Osteoblast (primary cell): Measurements from ENCODE around the gene S100A7. TPM values are rescaled to one million over a fixed set of nuclear protein-coding genes. Genes with fewer than 3 reads are reported as not detected.

ENCODE experiments used
- DNase-seq: peaks from one replicate; pipeline ENCODE4 v3.0.0; 2011; ENCODE audit warnings: low spot score, mixed read lengths; ENCODE audit not compliant: insufficient read length; ENCODE audit errors: missing footprints
- H2AFZ ChIP-seq: 2 replicates; pipeline ENCODE4 v1.6.0; 2011; ENCODE audit warnings: mild to moderate bottlenecking, low read length
- H3K27ac ChIP-seq: 2 replicates; pipeline ENCODE4 v1.5.1; 2011; ENCODE audit warnings: mild to moderate bottlenecking, low read depth, low read length, moderate library complexity
- H3K27me3 ChIP-seq: 2 replicates; pipeline ENCODE4 v1.6.0; 2012; ENCODE audit warnings: mild to moderate bottlenecking, control low read depth, inconsistent platforms, low read length, moderate library complexity; ENCODE audit not compliant: insufficient read depth
- H3K36me3 ChIP-seq: 2 replicates; pipeline ENCODE4 v1.5.1; 2011; ENCODE audit warnings: mild to moderate bottlenecking, low read length, control low read depth, moderate library complexity; ENCODE audit not compliant: insufficient read depth
- H3K4me1 ChIP-seq: 2 replicates; pipeline ENCODE4 v1.5.1; 2011; ENCODE audit warnings: mild to moderate bottlenecking, low read length, control low read depth, moderate library complexity; ENCODE audit not compliant: insufficient read depth
- H3K4me2 ChIP-seq: 2 replicates; pipeline ENCODE4 v1.6.0; 2011; ENCODE audit warnings: mild to moderate bottlenecking, low read length; ENCODE audit not compliant: insufficient read depth
- H3K4me3 ChIP-seq: fragments of 200-600 bp; sonication (generic); 3 replicates; pipeline ENCODE4 v1.5.1; 2012; ENCODE audit warnings: mild to moderate bottlenecking, low read length, inconsistent platforms; ENCODE audit not compliant: insufficient read depth
- H3K79me2 ChIP-seq: 2 replicates; pipeline ENCODE4 v1.6.0; 2012; ENCODE audit warnings: mild to moderate bottlenecking, low read length, control low read depth, inconsistent platforms; ENCODE audit not compliant: insufficient read depth
- H3K9me3 ChIP-seq: 2 replicates; pipeline ENCODE4 v1.5.1; 2011; ENCODE audit warnings: low read depth, low read length, control low read depth
- H4K20me1 ChIP-seq: 2 replicates; pipeline ENCODE4 v1.6.0; 2012; ENCODE audit warnings: mild to moderate bottlenecking, low read length, control low read depth; ENCODE audit not compliant: insufficient read depth
- CTCF ChIP-seq: IDR thresholded peaks from 2 replicates; pipeline ENCODE4 v1.5.1; 2011; ENCODE audit warnings: mild to moderate bottlenecking, low read depth, low read length, moderate library complexity; ENCODE audit errors: extremely low read depth
- total RNA-seq: library from RNA; depleted of rRNA; stranded (reverse); fragments of >200 nt; gene quantifications from 2 replicates; pipeline ENCODE4 v1.2.3, GENCODE V29; 2012

S100A7 gene
- total RNA-seq, 1 donor = not detected

GRCh38 chr1:153437236-153437635 lies 23.2 kb downstream of the S100A7 start:
- no peak for TF ChIP-seq CTCF
- Histone ChIP-seq H3K36me3 (no peaks in the 10 kb centered on the region), H3K4me3 (no peak overlapping the region), H3K9me3 (no peaks in the 10 kb centered on the region), H3K4me2 (no peak overlapping the region), H4K20me1 (no peaks in the 10 kb centered on the region), H3K4me1 (no peaks in the 10 kb centered on the region), H3K79me2 (no peaks in the 10 kb centered on the region), H3K27me3 (no peaks in the 10 kb centered on the region), H3K27ac (no peak overlapping the region), H2AFZ (no peak overlapping the region)
- DNase-seq = no peak

- no peak for TF ChIP-seq CTCF
- Histone ChIP-seq H3K4me1 (no peaks in the 10 kb centered on the region), H3K9me3 (no peaks in the 10 kb centered on the region), H3K27me3 (no peaks in the 10 kb centered on the region), H2AFZ (no peak overlapping the region), H3K27ac (no peak overlapping the region), H3K36me3 (no peaks in the 10 kb centered on the region), H3K79me2 (no peaks in the 10 kb centered on the region), H3K4me2 (no peak overlapping the region), H3K4me3 (no peak overlapping the region), H4K20me1 (no peaks in the 10 kb centered on the region)
- no peak for DNase-seq
These were observed 25.6 kb downstream of the S100A7 start for GRCh38 chr1:153434746-153435455.

- DNase-seq = no peak
- Histone ChIP-seq H3K4me3 (no peak overlapping the region), H3K4me2 (no peak overlapping the region), H3K36me3 (no peaks in the 10 kb centered on the region), H2AFZ (no peak overlapping the region), H3K27me3 (no peaks in the 10 kb centered on the region), H3K79me2 (no peaks in the 10 kb centered on the region), H3K4me1 (no peaks in the 10 kb centered on the region), H3K9me3 (no peaks in the 10 kb centered on the region), H3K27ac (no peak overlapping the region), H4K20me1 (no peaks in the 10 kb centered on the region)
- TF ChIP-seq CTCF = no peak
These were observed 27.4 kb downstream of the S100A7 start for GRCh38 chr1:153432874-153433681.

GRCh38 chr1:153431928-153432327 lies 28.5 kb downstream of the S100A7 start:
- Histone ChIP-seq H3K27me3 (no peaks in the 10 kb centered on the region), H3K4me1 (no peaks in the 10 kb centered on the region), H3K4me2 (no peak overlapping the region), H2AFZ (no peak overlapping the region), H3K9me3 (no peaks in the 10 kb centered on the region), H3K79me2 (no peaks in the 10 kb centered on the region), H3K36me3 (no peaks in the 10 kb centered on the region), H3K27ac (no peak overlapping the region), H3K4me3 (no peak overlapping the region), H4K20me1 (no peaks in the 10 kb centered on the region)
- no peak for TF ChIP-seq CTCF
- DNase-seq = no peak
